Measurements from ENCODE around the gene FGF10.

Gene FGF10

DNA sequence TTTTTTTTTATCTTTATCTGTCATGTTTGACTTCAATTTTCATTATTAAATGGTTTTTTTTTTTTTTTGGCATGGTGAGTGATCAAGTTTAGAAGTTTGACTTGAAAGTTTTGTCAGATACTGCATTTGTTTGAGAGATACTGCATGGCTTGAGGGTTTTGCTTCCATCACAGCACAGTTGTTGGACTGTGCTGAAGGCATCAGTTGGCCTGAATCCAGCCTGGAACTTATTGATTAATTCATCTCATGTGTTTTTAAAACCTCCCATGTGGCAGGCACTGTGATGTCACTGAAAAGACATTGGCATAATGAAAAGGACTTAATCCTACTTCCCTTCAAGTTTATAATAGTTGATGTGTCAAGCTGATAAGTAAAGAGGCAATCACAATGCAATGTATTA is 128.4 kb downstream of the FGF10 start:
- DNase-seq (ENCODE audit: low read depth in 2 of 3, low spot score in 1 of 3): no peak

DNA sequence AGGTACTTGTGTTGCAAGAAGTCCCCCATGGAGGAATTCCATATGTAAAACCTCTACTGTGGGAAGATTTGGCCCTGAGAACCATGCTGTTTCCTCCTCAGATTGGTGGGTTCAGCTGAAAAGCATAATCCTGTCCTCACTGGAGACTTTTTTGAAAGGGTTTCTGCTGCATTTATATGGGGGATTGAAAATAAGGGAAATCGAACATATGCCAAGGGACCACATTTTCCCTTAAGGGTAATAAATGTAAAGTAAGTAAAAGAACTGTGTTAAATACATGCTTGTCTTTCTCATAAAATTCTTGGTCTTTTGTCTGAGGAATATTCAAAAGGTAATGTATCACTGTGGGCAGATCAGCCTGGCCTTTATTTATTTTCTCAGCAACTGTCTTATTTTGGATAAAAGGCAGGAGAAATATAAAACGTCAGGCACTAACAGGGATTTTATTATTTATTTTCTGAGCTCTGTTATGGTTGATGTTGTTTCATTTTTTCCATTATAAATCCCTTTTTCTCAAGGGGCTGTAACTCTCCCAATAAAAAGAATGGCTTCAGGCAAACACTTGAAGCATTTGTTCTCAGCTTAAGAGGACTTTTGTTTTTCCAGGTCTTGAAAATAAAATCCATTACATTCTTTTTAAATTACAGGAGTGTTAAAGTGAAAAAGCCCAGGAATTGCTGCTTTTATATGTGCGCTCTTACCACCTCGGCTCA is 131.4 kb downstream of the FGF10 start:
- DNase-seq (ENCODE audit: low read depth in 2 of 3, low spot score in 1 of 3): no peak

DNA sequence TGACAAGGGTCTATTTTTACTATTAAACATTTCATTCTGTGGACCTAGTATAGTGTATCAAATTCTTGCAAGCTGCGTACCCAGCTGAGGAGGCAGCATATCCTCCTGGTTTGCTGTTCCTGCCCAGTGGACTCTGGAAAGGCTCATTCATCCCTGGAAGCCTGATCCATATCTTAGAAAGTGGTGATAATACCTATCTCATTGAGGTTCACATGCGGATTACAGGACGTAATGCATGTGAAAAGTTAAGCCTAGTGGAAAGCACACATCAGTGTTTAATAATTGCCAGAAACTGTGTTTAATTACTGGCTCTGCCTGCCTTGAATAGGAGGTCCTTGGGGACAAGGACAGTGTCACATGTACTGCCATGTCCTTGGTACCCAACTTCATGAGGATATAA is 132.0 kb downstream of the FGF10 start:
- no peak for DNase-seq (ENCODE audit: low read depth in 2 of 3, low spot score in 1 of 3)

Measured in stimulated activated CD4-positive, alpha-beta T cell treated with anti-CD3 and anti-CD28 coated beads, Interleukin-12 subunit alpha, Interleukin-12 subunit beta, amount 100 ng/mL, for 48 hours (primary cell).